ENCODE measurements around the gene ARFGEF2.
A peak's percentile ranks its signal among the peaks of the same experiment; 100 is the strongest.

The ARFGEF2 gene

DNA sequence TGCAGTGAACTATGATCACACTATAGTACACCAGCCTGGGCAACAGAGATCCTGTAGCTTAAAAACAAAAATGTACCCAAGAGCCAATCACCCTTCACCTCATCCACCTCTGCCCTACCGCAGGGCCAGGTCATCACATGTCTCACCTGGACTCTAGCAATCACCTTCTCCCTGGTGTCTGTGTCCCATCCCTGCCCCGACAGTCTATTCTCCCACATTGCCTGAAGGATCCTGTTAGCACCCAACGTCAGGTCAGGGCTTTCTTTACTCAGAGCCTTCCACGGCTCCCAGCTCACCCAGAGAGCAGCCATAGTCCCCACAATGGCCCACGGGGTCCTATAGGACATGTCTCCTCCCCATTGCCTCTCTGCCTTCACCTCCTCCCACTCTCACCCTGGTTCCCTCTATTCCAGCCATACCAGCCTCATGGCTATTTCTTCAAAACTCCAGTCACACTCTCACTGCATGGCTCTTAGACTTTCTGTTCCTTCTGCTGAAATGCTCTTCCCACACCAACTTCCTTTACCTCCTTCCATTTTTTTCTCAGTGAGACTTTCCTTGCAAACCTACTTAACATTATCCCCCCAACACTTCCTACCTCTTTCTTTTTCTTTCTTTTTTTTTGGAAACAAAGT is 22.5 kb upstream of the ARFGEF2 start:
- no peak for DNase-seq (ENCODE audit: low read depth in 1 of 2, low spot score in 1 of 2)

- no peak for DNase-seq (ENCODE audit: low read depth in 1 of 2, low spot score in 1 of 2)
Observed at GRCh38 chr20:48899881-48900280, 21.6 kb upstream of the ARFGEF2 start.

- DNase-seq (ENCODE audit: low read depth in 1 of 2, low spot score in 1 of 2): no peak
Observed at GRCh38 chr20:48901326-48901725, 20.2 kb upstream of the ARFGEF2 start.

- no peak for DNase-seq (ENCODE audit: low read depth in 1 of 2, low spot score in 1 of 2)
Observed at GRCh38 chr20:48903705-48904104, 17.8 kb upstream of the ARFGEF2 start.

DNA sequence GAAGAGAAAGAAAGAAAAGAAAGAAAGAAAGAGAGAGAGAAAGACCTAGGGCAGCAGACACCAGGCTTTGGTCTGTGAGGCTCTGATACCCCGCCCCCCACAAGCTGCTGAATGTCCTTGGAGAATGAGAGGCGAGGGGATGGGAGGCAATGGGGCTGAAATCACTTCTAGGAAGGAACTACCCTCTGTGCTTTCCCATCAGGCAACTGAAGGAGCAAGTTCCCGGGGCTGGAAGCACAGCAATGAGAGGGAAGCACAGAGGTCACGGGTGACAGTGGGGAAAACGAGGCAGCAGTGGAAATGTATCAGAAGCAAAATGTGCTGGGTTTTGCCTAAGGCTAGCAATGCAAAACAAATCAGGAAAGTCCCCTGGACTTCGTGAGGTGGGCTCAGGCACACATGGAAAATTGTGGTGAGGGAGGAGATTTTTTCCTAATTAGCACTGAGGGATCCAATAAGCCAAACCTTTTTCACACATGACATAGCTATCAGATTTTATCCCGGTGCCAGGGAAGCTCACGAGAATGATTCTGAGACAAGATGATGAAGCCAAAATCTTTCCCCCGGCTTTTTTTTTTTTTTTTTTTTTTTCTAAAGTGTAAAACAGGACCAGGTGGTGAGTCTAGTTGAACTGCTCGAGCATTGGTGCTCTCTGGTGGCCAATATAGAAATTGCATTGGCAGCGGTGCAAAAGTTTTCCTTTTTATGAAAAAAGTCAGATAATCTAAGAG is 16.8 kb upstream of the ARFGEF2 start:
- DNase-seq (ENCODE audit: low read depth in 1 of 2, low spot score in 1 of 2): peak; percentile 38 to 40

DNA sequence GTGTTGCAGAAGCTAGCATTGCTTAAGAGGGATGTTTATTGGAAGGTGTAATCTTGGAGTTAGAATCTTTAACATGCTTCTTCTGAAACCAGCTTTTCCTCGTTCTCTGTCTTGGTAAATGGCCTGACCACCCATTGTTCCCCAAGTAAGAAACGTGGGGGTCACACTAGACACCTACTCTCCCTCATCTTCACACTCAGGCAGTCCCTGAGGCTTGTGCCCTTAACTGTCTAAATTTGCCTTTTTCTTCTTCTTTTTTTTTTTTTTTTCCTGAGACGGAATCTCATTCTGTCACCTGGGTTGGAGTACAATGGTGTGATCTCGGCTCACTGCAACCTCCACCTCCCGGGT is 16.2 kb upstream of the ARFGEF2 start:
- DNase-seq (ENCODE audit: low read depth in 1 of 2, low spot score in 1 of 2): no peak

DNA sequence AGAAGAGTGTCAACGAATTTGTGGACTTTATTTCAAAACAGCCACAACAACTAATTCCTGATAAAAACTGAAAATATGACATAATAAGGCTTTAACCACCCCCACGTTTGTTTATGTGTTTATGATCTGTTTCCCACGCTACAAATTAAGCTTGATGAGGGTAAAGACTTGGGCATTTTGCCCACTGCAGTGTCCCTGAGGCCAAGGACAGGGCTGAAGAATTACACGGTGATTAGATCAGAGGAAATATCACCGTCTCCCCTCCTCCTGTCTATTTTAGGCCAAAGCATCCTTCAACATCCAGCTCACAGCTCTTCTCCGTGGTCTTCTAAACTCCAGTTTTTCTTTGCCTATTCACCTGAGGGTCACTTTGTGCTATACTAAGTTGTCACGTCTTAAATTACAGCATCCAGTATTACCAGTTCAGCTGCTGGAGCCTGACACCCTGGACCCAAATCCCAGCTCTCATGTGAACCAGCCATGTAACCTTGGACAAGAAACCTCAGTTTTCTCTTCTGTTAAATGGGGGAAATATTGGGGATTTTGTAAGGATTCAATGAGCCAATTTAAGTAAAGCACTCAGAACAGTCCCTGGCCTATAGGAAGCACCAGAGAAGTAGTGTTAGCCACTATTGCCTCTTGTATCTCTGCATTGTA is 15.2 kb upstream of the ARFGEF2 start:
- DNase-seq (ENCODE audit: low read depth in 1 of 2, low spot score in 1 of 2): no peak

DNA sequence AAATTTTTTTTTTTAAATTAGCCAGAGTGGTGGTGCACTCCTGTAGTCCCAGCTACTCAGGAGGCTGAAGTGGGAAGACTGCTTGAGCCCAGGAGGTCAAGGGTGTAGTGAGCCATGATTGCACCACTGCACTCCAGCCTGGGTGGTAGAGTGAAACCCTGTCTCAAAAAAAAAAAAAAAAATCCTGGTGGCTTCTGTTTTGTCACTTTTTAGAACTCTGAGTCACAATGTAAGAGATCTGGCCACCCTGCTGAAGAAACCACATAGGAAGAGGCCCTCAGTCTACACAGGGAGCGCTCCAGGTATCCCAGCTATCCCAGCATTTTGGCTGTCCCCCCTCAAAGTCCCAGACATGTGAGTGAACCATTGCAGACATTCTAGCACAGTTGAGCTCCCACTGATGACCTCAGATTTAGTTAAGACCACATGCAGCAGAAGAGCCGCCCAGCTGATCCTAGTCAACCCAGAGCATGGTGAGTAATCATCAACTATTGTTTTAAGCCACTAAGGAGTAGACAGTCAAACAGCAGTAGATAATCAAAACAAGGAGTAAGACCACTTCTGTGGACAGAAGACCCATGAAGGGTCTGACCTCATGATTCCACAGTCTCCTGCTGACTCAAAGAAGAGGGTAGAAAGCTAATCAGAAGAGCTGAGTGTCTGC is 12.7 kb upstream of the ARFGEF2 start:
- no peak for DNase-seq (ENCODE audit: low read depth in 1 of 2, low spot score in 1 of 2)

- no peak for DNase-seq (ENCODE audit: low read depth in 1 of 2, low spot score in 1 of 2)
Observed at GRCh38 chr20:48909910-48910309, 11.6 kb upstream of the ARFGEF2 start.

DNA sequence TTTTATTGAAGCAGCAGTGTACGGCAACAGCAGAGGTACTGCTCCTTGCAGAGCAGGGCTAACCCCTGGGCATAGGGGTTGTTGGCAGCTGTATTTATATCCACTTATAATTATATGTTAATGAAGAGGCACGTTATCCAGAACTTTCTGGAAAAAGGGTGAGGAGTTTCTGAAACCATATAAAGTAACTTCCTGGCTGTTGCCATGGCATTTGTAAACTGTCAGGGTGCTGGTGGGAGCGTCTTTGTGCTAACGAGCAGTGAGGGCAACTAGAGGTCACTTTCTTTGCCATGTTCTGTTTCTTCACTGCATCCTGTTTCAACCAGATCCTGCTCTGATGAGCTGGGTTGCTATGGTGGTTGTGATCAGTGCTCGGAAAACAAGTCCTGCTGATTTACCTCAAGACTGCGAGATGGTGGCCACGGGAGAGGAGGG is 11.1 kb upstream of the ARFGEF2 start:
- no peak for DNase-seq (ENCODE audit: low read depth in 1 of 2, low spot score in 1 of 2)

DNA sequence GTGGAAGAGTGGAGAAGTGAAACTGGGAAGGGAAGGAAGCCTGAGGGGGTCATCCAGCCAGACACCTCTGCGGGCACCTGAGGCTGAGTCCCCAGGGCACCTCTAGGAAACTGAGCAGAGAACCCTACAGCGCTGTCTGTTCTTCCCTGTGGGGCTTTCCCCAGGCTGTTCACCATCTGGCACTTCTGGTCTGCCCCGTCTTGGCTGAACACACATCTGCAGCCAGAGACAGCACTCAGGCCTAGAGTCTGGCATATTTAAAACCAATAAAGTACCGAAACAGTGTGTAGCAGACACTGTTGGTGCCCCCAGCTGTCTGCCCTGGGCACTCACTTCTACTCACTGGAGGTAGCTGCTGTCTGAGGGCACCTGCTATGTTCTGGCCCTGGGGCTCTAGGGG is 9.4 kb upstream of the ARFGEF2 start:
- no peak for DNase-seq (ENCODE audit: low read depth in 1 of 2, low spot score in 1 of 2)

DNA sequence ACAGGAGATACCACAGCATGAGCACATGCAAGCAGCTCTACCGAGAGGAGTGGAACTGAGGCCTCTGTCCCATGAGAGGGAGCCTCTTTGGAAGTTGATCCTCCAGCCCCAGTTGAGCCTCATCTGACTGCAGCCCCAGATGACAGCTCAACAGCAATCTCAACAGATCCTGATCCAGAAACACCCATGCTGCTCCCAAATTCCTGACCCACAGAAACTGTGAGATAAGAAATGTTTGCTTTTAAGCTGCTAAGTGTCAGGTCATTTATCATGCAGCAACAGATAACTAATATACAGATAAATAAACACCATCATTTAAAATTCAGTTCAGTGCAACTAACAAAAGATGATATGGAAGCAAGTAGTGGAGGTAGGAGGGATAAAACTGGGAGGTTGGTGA is 4.8 kb upstream of the ARFGEF2 start:
- DNase-seq (ENCODE audit: low read depth in 1 of 2, low spot score in 1 of 2): no peak

DNA sequence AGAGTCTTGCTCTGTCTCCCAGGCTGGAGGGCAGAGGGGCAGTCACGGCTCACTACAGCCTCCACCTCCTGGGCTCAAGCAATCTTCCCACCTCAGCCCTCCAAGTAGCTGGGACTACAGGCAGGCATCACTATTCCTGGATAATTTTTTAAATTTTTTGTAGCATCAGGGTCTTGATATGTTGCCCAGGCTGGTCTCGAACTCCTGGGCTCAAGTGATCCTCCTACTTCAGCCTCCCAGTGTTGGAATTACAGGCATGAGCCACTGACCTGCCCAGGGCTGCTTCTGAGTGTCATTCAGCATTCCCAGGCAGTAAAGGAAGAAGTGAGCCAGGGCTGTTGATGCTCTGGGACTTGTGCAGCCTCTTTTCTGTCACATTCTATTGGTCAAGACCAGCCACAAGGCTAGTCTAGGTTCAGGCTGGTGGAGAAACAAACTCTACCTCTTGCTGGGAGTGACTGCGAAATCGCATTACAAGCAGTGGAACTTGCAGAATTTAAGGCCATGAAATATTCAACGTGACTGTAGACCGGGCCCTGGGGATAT is 2.1 kb upstream of the ARFGEF2 start:
- no peak for DNase-seq (ENCODE audit: low read depth in 1 of 2, low spot score in 1 of 2)

DNA sequence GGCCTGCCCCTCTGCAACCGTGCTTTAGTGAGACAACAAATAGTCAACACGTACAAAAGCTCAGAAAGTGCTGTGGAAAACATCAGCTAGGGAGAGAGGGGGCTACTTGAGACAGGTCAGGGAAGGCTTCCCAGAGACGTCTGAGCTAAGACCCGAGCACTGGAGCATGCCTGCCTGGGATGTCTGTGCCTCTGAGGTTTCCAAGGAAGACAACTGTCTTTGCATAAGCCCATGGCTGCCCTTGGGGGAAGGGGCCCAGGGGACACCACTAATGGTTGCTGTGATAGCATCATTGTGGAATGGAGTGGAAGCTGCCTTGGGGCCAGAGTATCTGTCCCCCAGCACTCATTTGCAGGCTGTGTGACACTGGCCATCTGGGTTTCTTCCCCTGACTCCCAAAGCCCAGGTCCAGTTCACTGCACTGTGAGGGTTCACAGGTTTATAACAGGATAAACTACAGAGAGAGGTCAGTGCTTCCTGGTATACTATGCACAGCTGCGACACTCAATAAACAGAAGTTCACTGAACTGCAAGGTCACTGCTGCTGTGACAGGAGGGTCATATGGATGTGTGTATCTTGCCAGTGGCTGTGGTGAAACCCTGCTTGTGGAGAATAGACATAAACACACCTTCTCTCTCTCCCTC is 1.5 kb upstream of the ARFGEF2 start:
- no peak for DNase-seq (ENCODE audit: low read depth in 1 of 2, low spot score in 1 of 2)

DNA sequence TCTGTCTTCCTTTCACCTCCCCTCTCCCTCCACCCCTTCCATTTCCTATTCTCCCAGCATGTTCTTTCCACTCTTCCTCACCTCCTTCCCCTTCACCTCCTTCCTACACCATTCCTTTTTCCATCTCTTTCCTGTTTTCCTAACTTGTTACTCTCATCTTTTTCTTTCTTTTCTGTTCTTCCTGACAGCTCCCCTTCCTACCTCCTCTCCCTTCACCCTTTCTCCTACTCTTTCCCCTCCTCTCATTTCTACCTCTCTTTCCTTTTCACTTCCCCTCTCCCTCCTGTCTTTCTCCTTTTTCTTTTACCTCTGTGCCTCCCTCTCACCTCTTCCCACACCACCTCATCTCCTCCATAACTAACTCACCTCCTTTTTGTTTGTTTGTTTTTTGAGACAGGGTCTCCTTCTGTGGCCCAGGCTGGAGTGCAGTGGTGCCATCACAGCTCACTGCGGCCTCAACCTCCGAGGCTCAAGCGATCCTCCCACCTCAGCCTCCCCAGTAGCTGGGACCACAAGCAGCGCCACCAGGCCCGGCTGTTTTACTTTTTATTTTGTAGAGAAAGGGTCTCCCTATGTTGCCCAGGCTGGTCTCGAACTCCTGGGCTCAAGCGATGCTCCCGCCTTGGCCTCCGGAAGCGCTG is 864 bp upstream of the ARFGEF2 start:
- no peak for DNase-seq (ENCODE audit: low read depth in 1 of 2, low spot score in 1 of 2)

DNA sequence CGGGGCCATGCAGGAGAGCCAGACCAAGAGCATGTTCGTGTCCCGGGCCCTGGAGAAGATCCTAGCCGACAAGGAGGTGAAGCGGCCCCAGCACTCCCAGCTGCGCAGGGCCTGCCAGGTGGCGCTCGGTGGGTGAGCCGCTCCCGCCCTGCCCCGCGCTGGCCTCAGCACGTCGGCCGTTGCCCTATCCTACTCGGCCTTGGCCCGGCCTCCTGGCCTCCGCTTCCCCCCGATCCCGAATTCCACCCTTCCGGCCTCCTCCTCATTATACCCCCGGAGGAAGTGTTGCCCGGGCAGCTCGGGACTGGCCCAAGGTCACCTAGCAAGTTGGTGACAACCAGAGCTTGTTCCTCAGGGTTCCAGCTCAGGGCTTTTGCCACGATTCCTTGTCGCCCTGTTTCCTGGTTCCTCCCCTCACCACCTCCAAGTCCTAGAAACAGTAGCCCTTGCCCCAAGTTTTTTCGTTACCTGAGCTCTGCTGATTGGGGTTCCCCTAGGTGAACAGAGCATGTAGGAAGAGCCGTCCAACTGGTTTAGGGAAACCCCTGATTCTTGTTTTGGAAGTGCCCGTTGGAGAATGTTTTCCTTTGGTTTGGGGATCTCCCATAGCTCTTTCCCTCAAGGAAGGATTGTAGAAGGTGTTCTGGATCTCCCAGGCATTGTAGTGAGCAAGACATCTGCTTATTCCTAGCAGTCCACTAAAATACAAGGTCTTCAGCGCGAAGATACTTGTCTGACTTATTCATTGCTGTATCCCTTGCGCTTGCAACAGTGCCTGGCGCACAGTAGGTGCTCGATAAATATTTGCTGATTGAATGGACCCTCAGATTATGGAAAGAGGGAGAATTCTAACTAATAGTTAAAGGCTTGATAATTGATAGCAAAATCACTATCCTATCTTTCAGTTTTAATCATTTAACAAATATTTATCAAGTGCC is 641 bp downstream of the ARFGEF2 start:
- DNase-seq (ENCODE audit: low read depth in 1 of 2, low spot score in 1 of 2): no peak

DNA sequence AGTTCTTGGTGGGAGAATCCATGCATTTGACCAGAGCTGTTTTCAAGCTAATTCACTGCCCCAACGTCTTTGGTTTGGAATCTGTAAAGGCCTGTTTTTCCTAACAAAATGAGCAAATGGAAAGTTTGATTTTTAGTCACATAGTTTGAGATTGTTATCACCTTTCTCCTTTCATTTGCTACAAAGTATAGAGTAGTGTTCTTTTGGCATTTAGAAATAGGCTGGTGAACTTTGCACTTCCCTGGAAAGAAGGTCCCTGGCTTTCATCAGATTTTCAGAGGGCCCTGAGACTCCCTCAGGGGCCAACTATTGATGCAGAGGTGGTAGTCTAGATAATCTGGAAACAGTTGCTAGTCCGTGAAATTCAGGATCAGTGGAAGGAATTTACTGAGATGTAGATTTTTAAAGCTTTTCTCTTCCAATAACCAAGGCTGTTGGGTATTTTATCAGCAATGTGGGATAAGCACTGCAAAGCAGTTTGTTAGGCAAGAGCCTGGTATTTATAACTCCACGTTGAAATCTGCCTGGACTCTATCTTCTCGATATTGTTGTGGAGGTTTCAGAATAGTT is 1.7 kb downstream of the ARFGEF2 start:
- no peak for DNase-seq (ENCODE audit: low read depth in 1 of 2, low spot score in 1 of 2)

GRCh38 chr20:48924756-48925109 is 3.2 kb downstream of the ARFGEF2 start:
- no peak for DNase-seq (ENCODE audit: low read depth in 1 of 2, low spot score in 1 of 2)

DNA sequence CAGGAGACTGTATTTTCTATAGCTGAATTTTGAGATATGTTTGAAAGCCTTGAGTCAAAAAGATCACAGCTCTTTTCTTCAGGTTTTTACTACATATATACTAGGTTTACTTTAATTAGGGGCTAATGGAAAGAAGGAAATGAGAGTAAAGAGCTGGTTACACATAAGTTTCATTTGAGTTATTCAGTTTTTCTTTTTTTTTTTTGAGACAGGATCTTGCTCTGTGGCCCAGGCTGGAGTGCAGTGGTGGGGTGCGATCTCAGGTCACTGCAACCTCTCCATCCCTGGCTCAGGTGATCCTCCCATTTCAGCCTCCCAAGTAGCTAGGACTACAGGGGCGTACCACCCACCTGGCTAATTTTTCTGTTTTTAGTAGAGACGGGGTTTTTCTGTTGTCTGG is 4.8 kb downstream of the ARFGEF2 start:
- DNase-seq (ENCODE audit: low read depth in 1 of 2, low spot score in 1 of 2): no peak
